Ishikawa (cell line): ENCODE data around the gene CNTNAP2.

Source experiments
- CEBPB ChIP-seq: IDR thresholded peaks from 2 replicates; pipeline ENCODE4 v1.6.1; 2012
- CREB1 ChIP-seq: IDR thresholded peaks from 2 replicates; pipeline ENCODE4 v1.6.1; 2012; ENCODE audit warnings: low read depth
- EGR1 ChIP-seq: IDR thresholded peaks from 2 replicates; pipeline ENCODE4 v1.6.1; 2012
- EP300 ChIP-seq: IDR thresholded peaks from 2 replicates; pipeline ENCODE4 v1.6.1; 2012; ENCODE audit warnings: borderline replicate concordance
- FOXM1 ChIP-seq: IDR thresholded peaks from 2 replicates; pipeline ENCODE4 v1.6.1; 2012; ENCODE audit warnings: low read depth, borderline replicate concordance
- NFIC ChIP-seq: IDR thresholded peaks from 2 replicates; pipeline ENCODE4 v1.6.1; 2012
- RAD21 ChIP-seq: IDR thresholded peaks from 2 replicates; pipeline ENCODE4 v1.6.1; 2012; ENCODE audit warnings: low read depth
- REST ChIP-seq: IDR thresholded peaks from 2 replicates; pipeline ENCODE4 v1.6.1; 2012; ENCODE audit warnings: low read depth, mild to moderate bottlenecking
- TAF1 ChIP-seq: IDR thresholded peaks from 2 replicates; pipeline ENCODE4 v1.6.1; 2012; ENCODE audit warnings: low read depth, mild to moderate bottlenecking
- TCF12 ChIP-seq: IDR thresholded peaks from 2 replicates; pipeline ENCODE4 v1.6.1; 2012; ENCODE audit warnings: low read depth
- TEAD4 ChIP-seq: IDR thresholded peaks from 2 replicates; pipeline ENCODE4 v1.6.1; 2012
- USF1 ChIP-seq: IDR thresholded peaks from 2 replicates; pipeline ENCODE4 v1.6.1; 2012
- YY1 ChIP-seq: IDR thresholded peaks from 2 replicates; pipeline ENCODE4 v1.6.1; 2012; ENCODE audit warnings: low read depth
- ZBTB7A ChIP-seq: IDR thresholded peaks from 2 replicates; pipeline ENCODE4 v1.6.1; 2012; ENCODE audit warnings: low read depth
- TF ChIP-seq, protein P1 (sequence below): IDR thresholded peaks from 2 replicates; pipeline ENCODE4 v1.6.1; 2012

CNTNAP2 gene

GRCh38 chr7:146788008-146788407, 671.4 kb downstream of the CNTNAP2 start:
- TF ChIP-seq CEBPB, result no peak
- TF ChIP-seq, protein P1, sequence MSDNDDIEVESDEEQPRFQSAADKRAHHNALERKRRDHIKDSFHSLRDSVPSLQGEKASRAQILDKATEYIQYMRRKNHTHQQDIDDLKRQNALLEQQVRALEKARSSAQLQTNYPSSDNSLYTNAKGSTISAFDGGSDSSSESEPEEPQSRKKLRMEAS, result no peak
- no peak for TF ChIP-seq REST
- no peak for TF ChIP-seq ZBTB7A
- TF ChIP-seq TAF1, result no peak
- no peak for TF ChIP-seq CREB1

GRCh38 chr7:146791344-146792285, 675.0 kb downstream of the CNTNAP2 start:
- TF ChIP-seq EGR1, result no peak
- no peak for TF ChIP-seq CEBPB
- TF ChIP-seq TCF12, result no peak
- TF ChIP-seq EP300, result no peak
- TF ChIP-seq REST, result no peak

GRCh38 chr7:146804620-146805019, 688.0 kb downstream of the CNTNAP2 start:
- TF ChIP-seq RAD21, result no peak
- TF ChIP-seq NFIC, result no peak
- TF ChIP-seq, protein P1, result no peak
- no peak for TF ChIP-seq FOXM1
- TF ChIP-seq ZBTB7A, result no peak
- TF ChIP-seq EP300, result no peak
- TF ChIP-seq TEAD4, result no peak
- TF ChIP-seq REST, result no peak
- no peak for TF ChIP-seq EGR1
- no peak for TF ChIP-seq CEBPB
- TF ChIP-seq YY1, result no peak

- no peak for TF ChIP-seq EP300
- no peak for TF ChIP-seq TEAD4
- no peak for TF ChIP-seq CEBPB
- no peak for TF ChIP-seq REST
- TF ChIP-seq USF1, result no peak
Measured at GRCh38 chr7:146805082-146805481, 688.5 kb downstream of the CNTNAP2 start.
